AG04450 (cell line): ENCODE measurements around the gene POLL. TPM values are rescaled to one million over a fixed set of nuclear protein-coding genes. Genes with fewer than 3 reads are reported as not detected.

Source experiments
- CTCF ChIA-PET: fragments of 300-600, 350-600 bp; formaldehyde crosslinking; extraction: SDS; loops from one replicate; lab custom pipeline; 2022; ENCODE audit warnings: antibody characterized with exemption, inconsistent platforms; lab: Charles Lee
- POLR2A ChIA-PET: fragments of 350-600 bp; formaldehyde crosslinking; extraction: SDS; loops from one replicate; lab custom pipeline; 2021; ENCODE audit warnings: antibody characterized with exemption, inconsistent platforms; lab: Yijun Ruan, JAX
- DNase-seq: peaks from one replicate; pipeline ENCODE4 v3.0.0-alpha.2; 2011; ENCODE audit warnings: low read depth, low spot score
- H3K27ac ChIP-seq: one replicate; pipeline ENCODE4 v1.5.1; 2012; ENCODE audit warnings: low read depth, low read length, control low read depth
- H3K27me3 ChIP-seq: one replicate; pipeline ENCODE4 v1.6.0; 2012; ENCODE audit warnings: low read length; ENCODE audit not compliant: control insufficient read depth, insufficient read depth
- H3K4me3 ChIP-seq: 2 replicates; pipeline ENCODE4 v1.5.1; 2011; ENCODE audit warnings: mild to moderate bottlenecking, low read depth, low read length, control low read depth
- H3K9me3 ChIP-seq: 2 replicates; pipeline ENCODE4 v1.5.1; 2012; ENCODE audit warnings: low read length; ENCODE audit not compliant: control insufficient read depth, insufficient read depth
- CTCF ChIP-seq: IDR thresholded peaks from 2 replicates; pipeline ENCODE4 v1.5.1; 2011; ENCODE audit warnings: low read depth, low read length, control low read depth, inconsistent platforms
- polyA plus RNA-seq: library from polyadenylated mRNA; depleted of rRNA; stranded (reverse); fragments of >200 nt; gene quantifications from 2 replicates; pipeline ENCODE4 v1.2.3, GENCODE V29; 2011

The POLL gene
- polyA plus RNA-seq, 1 experiment: 14.8 TPM

GRCh38 chr10:101567165-101568006 lies 20.7 kb downstream of the POLL start:
- no peak for DNase-seq
- Histone ChIP-seq H3K4me3 (no peak overlapping the region), H3K27ac (no peak overlapping the region), H3K27me3 (peaks cover 44% of the 10 kb centered on the region), H3K9me3 (peaks cover 2% of the 10 kb centered on the region)
- CTCF ChIA-PET: interaction anchor here (1.0 to 7.4 kb wide), 2 partner anchors 266 to 355 kb away, joined by 3 to 132 read pairs; no protein-coding TSS in a partner anchor
- POLR2A ChIA-PET: no interaction called here
- TF ChIP-seq CTCF: no peak

- ChIA-PET POLR2A (no interaction called here), CTCF (interaction anchor here (1.3 to 7.4 kb wide), 2 partner anchors 352 to 354 kb away, joined by 4 to 132 read pairs; no protein-coding TSS in a partner anchor)
- DNase-seq: no peak
- H3K9me3 ChIP-seq: no peaks in the 10 kb centered on the region; the same call in 1 of the 2 replicates
- no peak for TF ChIP-seq CTCF
- peaks cover 44% of the 10 kb centered on the region for H3K27me3 ChIP-seq
- no peak overlapping the region for H3K27ac ChIP-seq
- H3K4me3 ChIP-seq: peak overlapping the region; percentile 31
These were observed 21.5 kb downstream of the POLL start for GRCh38 chr10:101566333-101567164.

GRCh38 chr10:101565936-101566332 lies 22.1 kb downstream of the POLL start:
- CTCF ChIA-PET: interaction anchor here (1.3 kb wide), 1 partner anchor 351 kb away, joined by 4 read pairs; no protein-coding TSS in a partner anchor

GRCh38 chr10:101565370-101565900 lies 22.6 kb downstream of the POLL start:
- Histone ChIP-seq H3K27ac (no peak overlapping the region), H3K27me3 (peaks cover 44% of the 10 kb centered on the region), H3K9me3 (no peaks in the 10 kb centered on the region), H3K4me3 (no peak overlapping the region)
- POLR2A ChIA-PET: no interaction called here
- no peak for DNase-seq
- CTCF ChIA-PET: interaction anchor here (1.3 kb wide), 1 partner anchor 351 kb away, joined by 4 read pairs; no protein-coding TSS in a partner anchor
- no peak for TF ChIP-seq CTCF

More at GRCh38 chr10:101565936-101566332, 22.1 kb downstream of the POLL start:
- no peaks in the 10 kb centered on the region; the same call in 1 of the 2 replicates for H3K9me3 ChIP-seq
- no peak for DNase-seq
- H3K27me3 ChIP-seq: peaks cover 44% of the 10 kb centered on the region
- no peak overlapping the region for H3K4me3 ChIP-seq
- TF ChIP-seq CTCF: no peak
- no peak overlapping the region for H3K27ac ChIP-seq
- POLR2A ChIA-PET: no interaction called here
